Astrocyte (in vitro differentiated cells and primary cell): Measurements from ENCODE around the gene LEMD2.

ENCODE experiments used
- CTCF ChIP-seq: IDR thresholded peaks from 2 replicates; pipeline ENCODE4 v1.5.1; 2011; ENCODE audit warnings: low read depth, mild to moderate bottlenecking, inconsistent platforms, low read length, moderate library complexity; ENCODE audit not compliant: insufficient read depth
- EZH2 ChIP-seq: IDR thresholded peaks from 2 replicates; pipeline ENCODE4 v1.6.1; 2012; ENCODE audit warnings: mild to moderate bottlenecking, low read length, inconsistent platforms; ENCODE audit not compliant: insufficient read depth

GRCh38 chr6:33735216-33735615 is 53.7 kb downstream of the LEMD2 start:
- TF ChIP-seq CTCF (no peak), EZH2 (no peak)
